Measurements from ENCODE around the gene RHOJ.

GRCh38 chr14:63175531-63175930, 28.7 kb upstream of the RHOJ start:
- TF ChIP-seq RAD21 (IDR thresholded peaks at IDR 0.05) (no peak), GABPA (IDR thresholded peaks at IDR 0.05 in 1 of 2, conservative IDR thresholded peaks at IDR 0.05 in 1 of 2) (no peak), YY1 (IDR thresholded peaks at IDR 0.05) (no peak), CTCF (IDR thresholded peaks at IDR 0.05; ENCODE audit: low read depth, low read length, missing input control) (no peak), SP1 (IDR thresholded peaks at IDR 0.05) (no peak)

Data from liver (tissue), 3 donors.